Measurements from ENCODE around the gene ZG16B.
A peak's percentile ranks its signal among the peaks of the same experiment; 100 is the strongest.

ZG16B gene

GRCh38 chr16:2857451-2858244, 27.5 kb downstream of the ZG16B start, which contains the start of gene PRSS22:
Gene PRSS22, minus strand, starts transcription at chr16:2858170. Its CDS starts 66 bp downstream, at chr16:2858104.
- no peak for FAIRE-seq
- no peak for DNase-seq (ENCODE audit: extremely low spot score, insufficient read length, low read depth)

GRCh38 chr16:2858245-2859025, 28.3 kb downstream of the ZG16B start:
- no peak for DNase-seq (ENCODE audit: extremely low spot score, insufficient read length, low read depth)

GRCh38 chr16:2859686-2860265, 29.7 kb downstream of the ZG16B start:
- FAIRE-seq, result no peak

More at GRCh38 chr16:2858245-2859025, 28.3 kb downstream of the ZG16B start:
- no peak for FAIRE-seq

GRCh38 chr16:2860826-2861567, 30.9 kb downstream of the ZG16B start:
- DNase-seq (ENCODE audit: extremely low spot score, insufficient read length, low read depth) (no peak), FAIRE-seq (no peak)

More at GRCh38 chr16:2859686-2860265, 29.7 kb downstream of the ZG16B start:
- no peak for DNase-seq (ENCODE audit: extremely low spot score, insufficient read length, low read depth)

- DNase-seq (ENCODE audit: extremely low spot score, insufficient read length, low read depth), result no peak
- FAIRE-seq, result no peak
Observed at GRCh38 chr16:2865651-2866050, 35.5 kb downstream of the ZG16B start.

GRCh38 chr16:2866431-2866830, 36.3 kb downstream of the ZG16B start:
- FAIRE-seq (no peak), DNase-seq (ENCODE audit: extremely low spot score, insufficient read length, low read depth) (no peak)

GRCh38 chr16:2867661-2867986, 37.5 kb downstream of the ZG16B start:
- FAIRE-seq (no peak), DNase-seq (ENCODE audit: extremely low spot score, insufficient read length, low read depth) (no peak)

GRCh38 chr16:2867987-2868789, 38.1 kb downstream of the ZG16B start:
- FAIRE-seq (peak; percentile 93), DNase-seq (ENCODE audit: extremely low spot score, insufficient read length, low read depth) (peak; percentile 97)

GRCh38 chr16:2871926-2872325, 41.8 kb downstream of the ZG16B start:
- no peak for FAIRE-seq

GRCh38 chr16:2874032-2874911, 44.2 kb downstream of the ZG16B start:
- DNase-seq (ENCODE audit: extremely low spot score, insufficient read length, low read depth), result no peak
- no peak for FAIRE-seq

More at GRCh38 chr16:2871926-2872325, 41.8 kb downstream of the ZG16B start:
- DNase-seq (ENCODE audit: extremely low spot score, insufficient read length, low read depth), result no peak

- DNase-seq (ENCODE audit: extremely low spot score, insufficient read length, low read depth) (peak; percentile 52), FAIRE-seq (peak; percentile 80)
Observed at GRCh38 chr16:2874912-2875362, 44.8 kb downstream of the ZG16B start.

GRCh38 chr16:2879854-2880508, 49.9 kb downstream of the ZG16B start:
- DNase-seq (ENCODE audit: extremely low spot score, insufficient read length, low read depth) (no peak), FAIRE-seq (no peak)
